Measurements from ENCODE around the gene VARS2.
"Not testable (repeated sequence)": the region's sequence is repeated elsewhere in the genome, so short reads cannot be mapped to it uniquely, and the experiment has no call there.

VARS2 gene

DNA sequence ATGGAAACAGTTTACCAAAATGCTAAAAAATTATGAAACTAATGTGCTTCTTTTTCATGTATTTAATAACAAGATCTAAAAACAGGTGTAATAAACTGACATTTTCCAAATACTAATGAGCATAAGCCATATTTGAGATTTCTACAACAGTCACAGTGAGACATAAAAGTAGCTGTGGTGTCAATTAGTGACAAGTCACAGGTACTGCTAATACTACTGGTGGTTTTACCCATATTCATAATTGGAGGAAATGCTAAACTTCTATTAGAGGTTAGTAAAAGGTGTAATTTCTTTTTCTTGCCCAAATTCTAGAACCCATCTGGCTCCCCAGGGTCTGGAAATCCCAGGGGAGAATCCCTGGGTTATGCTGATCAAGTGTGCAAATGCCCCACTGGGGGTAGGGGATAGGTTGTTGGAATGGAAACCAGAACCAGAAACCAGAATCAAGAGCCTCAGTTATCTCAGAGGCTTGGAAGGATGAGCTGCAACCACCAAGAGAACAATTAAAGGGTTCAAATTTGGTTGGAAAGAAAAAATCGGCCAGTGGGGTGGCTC, 13.1 kb upstream of the VARS2 start:
- DNase-seq: no peak

DNA sequence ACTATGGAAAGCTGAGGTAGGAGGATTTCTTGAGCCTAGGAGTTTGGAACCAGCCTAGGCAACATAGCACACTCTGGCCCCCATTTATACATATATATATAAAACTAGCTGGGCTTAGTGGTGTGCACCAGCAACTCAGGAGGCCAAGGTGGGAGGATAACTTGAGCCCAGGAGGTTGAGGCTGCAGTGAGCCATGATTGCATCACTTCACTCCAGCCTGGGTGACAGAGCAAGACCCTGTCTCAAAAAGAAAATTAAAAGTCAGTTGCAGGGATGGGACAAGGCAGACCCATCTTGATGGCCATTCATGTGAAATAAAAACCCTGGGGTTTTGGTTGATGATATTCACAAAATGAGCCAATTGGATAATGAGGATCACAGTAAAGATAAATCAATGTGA, 12.6 kb upstream of the VARS2 start:
- no peak for DNase-seq

DNA sequence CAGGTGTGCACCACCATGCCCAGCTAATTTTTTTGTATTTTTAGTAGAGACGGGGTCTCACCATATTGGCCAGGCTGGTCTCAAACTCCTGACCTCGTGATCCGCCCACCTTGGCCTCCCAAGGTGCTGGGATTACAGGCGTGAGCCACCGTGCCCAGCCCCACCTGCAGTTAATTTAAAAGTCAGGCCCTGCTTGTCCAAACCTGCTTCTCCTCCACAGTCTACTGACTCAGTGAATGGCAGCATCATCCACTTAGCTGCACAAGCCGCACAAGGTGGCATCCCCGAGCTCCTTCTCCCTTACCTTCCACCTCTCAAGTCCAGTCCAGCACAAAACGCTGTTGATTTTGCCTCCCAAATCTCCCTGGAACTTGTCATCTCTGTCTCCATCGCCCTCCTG, 11.8 kb upstream of the VARS2 start:
- not testable (repeated sequence) for DNase-seq

DNA sequence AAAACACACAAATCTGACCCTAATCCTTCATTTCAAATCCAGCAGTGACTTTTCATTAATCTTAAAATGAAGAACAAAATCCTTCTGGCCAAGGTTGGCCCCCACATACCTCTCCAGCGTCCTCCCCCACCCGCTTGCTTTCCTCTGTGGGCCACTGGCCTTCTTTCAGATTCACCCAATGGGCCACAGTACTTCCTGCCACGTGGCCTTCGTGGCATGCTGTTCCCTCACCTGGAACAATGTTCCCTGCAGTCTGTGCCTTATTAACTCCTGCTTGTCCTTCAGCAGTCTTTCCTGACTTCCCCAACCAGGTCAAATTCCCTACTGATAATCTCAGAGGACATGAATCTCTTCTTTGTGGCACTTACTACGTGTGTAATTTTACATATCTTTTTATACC, 11.3 kb upstream of the VARS2 start:
- DNase-seq: no peak

DNA sequence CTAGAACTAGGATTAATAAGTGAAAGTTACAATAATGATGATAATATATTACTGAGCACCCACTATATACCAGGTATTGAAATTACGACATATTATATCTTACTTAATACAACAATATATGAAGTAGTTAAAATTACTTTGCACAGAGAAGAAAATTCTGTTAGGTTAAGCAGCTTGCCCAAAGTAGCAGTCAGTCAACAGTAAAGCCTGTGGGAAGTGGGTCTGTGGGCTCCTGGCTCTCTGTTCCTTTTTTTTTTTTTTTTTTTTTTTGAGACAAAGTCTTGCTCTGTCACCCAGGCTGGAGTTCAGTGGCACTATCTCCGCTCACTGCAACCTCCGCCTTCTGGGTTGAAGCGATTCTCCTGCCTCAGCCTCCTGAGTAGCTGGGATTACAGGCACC, 10.8 kb upstream of the VARS2 start:
- DNase-seq: no peak

DNA sequence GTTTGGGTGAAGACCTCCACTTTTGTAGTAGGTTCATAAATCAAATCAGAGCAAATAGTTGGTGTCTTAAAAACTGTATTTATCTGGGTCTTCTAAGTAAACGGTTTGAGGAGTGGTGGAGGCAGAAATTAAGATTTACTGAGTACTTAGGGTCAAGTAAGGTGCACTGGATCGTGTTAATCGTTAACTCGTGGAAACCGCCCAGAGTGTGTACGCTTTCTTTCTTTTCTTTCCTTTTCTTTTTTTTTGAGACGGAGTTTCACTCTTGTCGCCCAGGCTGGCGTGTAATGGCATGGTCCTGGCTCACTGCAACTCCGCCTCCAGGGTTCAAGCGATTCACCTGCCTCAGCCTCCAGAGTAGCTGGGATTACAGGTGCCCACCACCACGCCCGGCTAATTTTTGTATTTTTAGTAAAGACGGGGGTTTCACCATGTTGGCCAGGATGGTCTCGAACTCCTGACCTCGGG, 6.7 kb upstream of the VARS2 start:
- DNase-seq: not testable (repeated sequence)

DNA sequence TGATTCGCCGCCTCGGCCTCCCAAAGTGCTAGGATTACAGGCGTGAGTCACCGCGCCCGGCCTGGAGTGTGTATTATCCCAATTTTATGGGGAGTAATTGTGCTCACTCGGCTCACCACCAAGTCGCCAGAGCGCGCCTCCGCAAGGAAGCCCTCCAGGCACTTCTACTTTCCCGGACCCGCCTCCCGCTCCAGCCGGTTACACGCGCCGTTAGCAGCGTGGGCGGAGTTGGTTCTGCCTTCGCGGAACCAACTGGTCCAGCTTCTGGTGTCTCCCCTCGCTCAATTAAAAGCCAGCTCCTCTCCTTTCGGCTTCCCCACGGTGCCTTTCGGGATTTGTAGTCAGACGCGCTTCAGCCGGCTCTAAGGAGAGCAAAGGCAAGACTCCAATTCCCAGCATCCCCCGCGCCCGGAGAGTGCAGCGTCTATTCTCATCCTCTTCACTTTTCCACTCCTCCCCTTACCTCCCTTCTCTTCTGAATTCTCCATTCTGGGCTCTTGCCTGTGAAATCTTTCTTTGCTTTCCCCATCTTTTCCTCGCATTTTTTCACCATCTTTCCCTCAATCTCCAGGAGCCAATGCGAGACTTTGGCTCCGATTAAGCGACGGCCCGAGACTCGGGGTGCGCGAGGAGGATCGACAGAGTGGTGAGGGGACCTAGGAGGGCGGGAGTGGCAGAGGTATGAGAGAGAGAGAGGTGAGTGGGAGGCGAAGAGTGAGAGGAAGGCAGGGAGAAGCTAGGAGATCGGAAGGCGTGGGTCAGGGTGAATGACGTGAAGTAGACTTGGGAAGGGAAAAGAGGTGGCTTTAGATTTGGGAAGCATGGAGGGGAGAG, 6.1 kb upstream of the VARS2 start, which contains the start of gene GTF2H4:
Gene GTF2H4, plus strand, starts transcription at position 450 of the 834 bp plus-strand sequence.
- peak; percentile 94 to 97 for DNase-seq

DNA sequence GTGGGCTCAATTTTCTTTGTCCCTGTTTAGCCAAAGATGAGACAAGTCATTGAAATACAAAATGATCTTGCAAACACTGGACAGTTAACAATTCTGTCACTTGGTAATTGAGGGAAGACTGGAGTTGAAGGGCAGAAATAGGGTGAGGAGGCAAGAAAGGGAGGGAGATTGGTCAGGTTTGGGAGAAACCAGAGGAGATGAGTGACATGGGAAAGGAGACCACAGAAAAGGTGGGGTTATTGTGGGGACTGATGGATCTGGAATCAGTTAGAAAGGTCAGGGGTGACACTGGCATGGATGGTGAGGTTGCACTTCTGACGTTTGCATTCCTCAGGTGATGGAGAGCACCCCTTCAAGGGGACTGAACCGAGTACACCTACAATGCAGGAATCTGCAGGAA, 5.3 kb upstream of the VARS2 start:
- no peak for DNase-seq

DNA sequence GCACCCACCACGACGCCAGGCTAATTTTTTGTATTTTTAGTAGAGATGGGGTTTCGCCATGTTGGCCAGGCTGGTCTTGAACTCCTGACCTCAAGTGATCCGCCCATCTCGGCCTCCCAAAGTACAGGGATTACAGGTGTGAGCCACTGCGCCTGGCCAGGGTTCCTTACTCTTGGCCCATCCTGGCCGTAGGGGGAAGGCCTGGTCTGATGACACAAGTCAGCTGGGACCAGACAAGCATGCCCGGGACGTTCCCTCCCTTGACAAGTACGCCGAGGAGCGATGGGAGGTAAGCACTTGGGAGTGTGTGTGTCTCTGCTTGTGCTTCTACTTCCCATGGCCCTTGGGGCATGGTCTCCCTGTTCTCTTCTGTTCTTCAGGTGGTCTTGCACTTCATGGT, 3.6 kb upstream of the VARS2 start:
- DNase-seq: not testable (repeated sequence)

DNA sequence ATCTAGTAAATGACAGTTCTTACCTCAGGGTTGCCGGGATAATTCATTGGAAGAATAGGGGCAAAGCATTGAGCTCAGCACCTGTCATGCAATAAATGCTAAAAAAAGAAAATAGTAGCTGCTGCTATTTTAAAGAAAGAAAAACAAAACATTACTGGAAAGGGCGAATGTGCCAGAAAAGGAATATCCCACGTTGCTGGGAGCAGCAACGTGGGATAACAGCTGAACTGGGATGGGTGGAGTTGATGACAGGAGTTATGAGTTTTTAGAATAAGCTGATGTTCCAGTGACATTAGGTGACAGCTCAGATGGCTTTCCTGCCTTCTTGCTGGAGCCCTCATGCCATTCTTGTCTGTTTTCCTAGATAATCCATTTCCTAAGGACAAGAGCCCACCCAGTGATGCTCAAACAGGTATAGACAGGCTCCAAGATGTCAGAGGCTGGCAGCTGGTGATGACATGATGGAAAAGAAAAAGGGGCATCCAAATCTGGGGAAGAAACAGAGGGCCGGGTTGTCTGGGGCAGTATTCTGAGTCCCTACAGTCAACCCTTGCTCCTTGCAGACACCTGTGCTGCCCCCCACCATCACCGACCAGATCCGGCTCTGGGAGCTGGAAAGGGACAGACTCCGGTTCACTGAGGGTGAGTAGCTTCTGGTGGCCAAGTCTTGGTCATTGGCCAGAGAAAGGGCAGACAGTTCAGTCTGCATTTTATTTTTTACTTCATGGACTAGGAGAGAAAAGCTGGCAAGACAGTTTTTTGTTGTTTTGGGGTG, 1.1 kb upstream of the VARS2 start:
- no peak for DNase-seq

DNA sequence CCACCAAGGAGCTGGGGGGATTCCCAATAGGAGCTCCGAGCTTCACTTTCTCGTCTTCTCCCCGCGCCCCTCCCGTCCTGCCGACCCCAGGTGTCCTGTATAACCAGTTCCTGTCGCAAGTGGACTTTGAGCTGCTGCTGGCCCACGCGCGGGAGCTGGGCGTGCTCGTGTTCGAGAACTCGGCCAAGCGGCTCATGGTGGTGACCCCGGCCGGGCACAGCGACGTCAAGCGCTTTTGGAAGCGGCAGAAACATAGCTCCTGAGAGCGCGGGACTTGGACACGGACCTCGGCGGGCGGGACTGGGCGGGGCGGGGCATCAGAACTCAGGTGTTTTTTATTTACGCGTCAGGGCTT, 340 bp upstream of the VARS2 start:
- no peak for DNase-seq

DNA sequence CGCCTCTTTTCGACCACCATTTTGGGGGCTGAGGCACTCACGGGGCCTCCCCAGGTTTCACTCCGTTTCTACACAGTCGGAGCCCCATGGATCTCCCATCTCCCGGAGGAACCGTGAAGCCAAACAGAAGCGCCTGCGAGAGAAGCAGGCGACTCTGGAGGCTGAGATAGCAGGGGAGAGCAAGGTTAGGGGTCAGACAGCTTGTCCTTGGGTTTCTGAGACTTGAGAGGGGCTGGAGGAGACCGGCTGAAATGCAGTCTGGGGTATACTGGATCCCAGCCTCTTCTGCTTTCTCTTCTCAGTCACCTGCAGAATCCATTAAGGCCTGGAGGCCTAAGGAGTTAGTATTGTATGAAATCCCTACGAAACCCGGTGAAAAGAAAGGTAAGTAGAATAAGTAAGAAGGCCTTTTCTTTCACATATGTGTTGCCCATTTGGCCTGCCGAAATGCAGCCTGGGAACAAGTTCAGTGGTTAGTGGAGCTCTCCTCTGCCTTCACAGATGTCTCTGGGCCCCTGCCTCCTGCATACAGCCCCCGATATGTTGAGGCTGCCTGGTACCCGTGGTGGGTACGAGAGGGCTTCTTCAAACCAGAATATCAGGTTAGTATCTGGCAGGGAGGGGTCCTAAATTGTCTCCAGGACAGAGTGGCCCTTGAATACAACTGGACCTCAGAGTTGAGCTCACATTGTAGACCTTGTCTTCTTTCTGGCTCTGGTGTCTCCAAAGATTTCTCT, 984 bp downstream of the VARS2 start:
- DNase-seq: no peak

DNA sequence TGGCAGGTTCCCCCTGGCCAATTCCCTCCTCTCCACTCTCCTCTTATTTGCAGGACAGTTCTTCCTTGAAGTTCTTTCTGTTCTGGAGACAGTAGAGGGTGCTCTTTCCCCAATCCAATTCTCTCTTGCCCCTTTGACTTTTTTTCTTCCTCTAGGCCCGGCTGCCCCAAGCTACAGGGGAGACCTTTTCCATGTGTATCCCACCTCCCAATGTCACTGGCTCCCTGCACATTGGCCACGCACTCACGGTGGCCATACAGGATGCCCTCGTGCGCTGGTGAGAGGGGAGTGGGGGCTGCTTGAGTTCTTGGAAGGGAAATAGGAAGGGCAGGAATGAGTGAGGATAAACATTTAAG, 1.5 kb downstream of the VARS2 start:
- DNase-seq: peak; percentile 38 to 88

DNA sequence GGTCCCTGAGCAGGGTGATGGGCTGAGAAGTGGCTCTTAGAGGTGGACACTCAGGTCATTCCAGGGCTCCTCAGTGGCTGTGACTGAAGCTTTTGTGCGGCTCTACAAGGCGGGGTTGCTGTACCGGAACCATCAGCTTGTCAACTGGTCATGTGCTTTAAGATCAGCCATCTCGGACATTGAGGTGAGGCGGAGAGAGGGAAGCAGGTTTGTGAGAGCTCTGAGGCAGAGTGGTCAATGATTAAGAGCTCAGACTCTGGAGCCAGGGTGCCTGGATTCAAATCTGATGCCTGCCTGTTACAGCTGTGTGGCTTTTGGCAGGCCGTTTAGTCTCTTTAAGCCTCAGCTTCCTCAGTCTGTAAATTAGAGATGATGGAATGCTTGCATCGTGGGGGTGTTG, 3.0 kb downstream of the VARS2 start:
- DNase-seq: no peak

DNA sequence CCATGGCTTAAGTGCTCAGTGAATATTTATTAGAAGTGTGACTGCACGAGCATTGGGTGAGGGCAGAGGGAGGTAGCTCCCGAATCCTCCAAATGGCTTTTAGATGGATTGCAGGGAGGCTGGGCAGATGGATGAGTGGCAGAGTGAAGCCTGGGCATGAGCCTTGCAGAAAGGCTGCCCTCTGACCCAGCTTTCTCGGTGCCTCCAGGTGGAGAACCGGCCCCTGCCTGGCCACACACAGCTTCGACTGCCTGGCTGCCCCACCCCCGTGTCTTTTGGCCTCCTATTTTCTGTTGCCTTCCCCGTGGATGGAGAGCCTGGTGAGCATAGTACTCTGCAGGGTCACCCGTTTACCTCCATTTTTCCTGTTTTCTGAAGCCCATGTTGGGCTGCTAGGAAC, 3.4 kb downstream of the VARS2 start:
- DNase-seq: no peak

DNA sequence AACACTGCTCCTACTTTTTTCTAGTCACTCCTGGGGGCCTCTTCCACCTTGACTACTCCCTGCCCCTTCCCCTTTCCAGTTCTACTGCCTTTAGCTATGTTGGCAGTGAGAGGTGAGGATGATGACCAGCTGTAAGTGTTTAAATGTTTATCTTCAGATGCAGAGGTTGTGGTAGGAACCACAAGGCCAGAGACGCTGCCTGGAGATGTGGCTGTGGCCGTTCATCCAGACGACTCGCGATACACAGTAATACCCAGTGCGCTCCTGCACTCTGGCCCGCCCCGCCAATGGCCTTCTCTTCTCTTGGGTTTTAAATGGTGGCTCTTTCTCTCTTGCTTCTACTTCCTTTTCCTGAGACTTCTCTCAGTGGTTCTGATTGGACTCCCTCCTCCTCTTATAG, 4.6 kb downstream of the VARS2 start:
- DNase-seq: no peak

DNA sequence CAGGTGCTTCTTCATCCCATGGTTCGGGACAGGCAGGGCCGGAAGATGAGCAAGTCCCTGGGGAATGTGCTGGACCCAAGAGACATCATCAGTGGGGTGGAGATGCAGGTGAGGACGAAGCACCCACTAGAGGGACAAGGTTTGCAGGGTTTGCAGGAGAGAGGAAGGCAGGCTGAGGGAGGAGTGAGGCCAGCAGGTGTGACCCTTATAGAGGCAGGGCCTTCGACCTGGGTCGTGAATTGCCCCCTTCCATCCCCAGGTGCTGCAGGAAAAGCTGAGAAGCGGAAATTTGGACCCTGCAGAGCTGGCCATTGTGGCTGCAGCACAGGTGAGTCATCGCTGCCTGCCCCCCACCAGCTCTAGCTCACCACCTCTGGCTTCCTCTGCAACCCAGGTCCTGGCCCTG, 8.4 kb downstream of the VARS2 start:
- DNase-seq: no peak

DNA sequence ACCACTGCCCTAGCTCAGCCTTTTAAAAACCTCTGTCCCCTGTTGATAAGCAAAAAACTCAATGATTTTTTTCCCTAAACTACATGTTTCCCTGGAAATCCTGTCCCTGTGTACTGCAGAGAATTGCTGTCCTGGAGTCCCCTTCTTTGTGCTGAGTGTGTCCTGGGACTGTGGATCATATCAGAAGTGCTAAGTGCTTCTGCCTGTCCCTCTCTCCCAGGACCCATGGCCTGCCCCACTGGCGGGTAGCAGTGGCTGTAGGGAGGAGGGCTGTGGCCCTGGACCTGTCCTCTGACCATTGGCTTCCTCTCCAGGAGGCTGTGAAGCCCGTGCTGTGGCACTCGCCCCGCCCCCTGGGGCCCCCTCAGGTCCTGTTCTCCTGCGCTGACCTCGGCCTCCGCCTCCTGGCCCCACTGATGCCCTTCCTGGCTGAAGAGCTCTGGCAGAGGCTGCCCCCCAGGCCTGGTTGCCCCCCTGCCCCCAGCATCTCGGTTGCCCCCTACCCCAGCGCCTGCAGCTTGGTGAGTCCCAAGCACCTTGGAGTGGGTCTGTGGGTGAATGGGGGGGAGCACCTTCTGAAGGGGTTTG, 10.1 kb downstream of the VARS2 start:
- not testable (repeated sequence) for DNase-seq

DNA sequence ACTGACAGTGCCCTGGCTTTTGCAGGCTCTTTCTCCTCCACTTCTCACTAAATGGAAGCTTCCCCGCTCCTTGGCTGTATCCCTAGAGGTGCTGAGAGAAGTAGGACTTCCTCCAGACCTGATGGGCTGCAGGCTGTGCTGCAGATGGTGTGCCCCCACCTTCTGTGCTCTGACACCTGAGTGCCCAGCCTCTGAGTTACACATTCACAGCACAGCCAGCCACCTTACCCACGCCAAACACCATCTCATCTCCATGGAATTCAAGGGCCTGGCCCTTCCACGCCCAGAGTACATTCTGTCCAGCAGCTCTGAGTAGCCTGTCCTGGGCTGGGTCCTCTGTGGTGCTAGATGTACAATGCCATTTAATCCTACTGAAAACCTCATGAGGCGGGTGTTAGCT, 12.6 kb downstream of the VARS2 start:
- no peak for DNase-seq

DNA sequence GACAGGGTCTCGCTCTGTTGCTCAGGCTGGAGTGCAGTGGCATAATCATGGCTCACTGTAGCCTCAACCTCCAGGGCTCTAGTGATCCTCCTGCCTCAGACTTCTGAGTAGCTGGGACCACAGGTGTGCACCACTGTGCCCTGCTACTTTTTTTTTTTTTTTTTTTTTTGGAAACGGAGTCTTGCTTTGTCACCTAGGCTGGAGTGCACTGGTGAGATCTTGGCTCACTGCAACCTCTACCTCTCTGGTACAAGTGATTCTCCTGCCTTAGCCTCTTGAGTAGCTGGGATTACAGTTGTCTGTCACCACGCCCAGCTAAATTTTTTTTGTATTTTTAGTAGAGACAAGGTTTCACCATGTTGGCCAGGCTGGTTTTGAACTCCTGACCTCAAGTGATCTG, 13.0 kb downstream of the VARS2 start:
- not testable (repeated sequence) for DNase-seq

DNA sequence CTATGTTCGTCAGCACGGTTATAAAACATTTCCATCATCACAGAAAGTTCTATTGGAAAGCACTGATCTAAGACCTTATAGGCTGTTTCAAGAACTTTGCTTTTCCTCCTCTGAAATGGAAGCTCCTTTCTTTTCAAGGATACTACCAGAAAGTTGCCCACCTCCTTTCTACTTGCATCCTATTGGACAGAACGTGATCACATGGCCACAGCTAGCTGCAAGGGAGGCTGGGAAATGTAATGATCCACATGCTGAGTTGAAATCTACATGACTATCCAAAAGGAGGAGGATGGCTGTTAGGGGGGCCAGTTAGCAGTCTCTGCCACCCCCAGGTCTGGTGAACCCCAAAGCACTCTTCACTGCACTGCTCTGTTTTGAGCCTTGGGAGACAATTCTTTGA, 14.6 kb downstream of the VARS2 start:
- no peak for DNase-seq

DNA sequence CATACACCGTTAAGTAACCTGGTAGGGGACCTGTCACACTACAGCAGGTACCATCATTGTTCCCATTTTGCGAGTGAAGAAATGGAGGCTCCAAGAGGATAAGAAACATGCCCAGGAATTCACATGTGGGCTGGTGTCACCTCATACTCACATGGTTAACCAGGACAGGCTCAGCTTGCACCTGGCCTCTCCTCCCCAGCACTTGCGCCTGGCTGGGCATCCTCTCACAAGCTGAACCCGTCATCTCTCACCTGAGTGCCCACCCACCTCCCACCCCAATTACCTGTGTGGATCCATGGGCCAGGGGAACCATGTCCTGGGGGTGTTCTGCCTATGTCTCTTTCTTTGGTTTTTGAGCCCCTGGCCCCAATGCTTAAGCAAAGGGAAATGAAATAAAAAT, 16.5 kb downstream of the VARS2 start:
- DNase-seq: no peak

DNA sequence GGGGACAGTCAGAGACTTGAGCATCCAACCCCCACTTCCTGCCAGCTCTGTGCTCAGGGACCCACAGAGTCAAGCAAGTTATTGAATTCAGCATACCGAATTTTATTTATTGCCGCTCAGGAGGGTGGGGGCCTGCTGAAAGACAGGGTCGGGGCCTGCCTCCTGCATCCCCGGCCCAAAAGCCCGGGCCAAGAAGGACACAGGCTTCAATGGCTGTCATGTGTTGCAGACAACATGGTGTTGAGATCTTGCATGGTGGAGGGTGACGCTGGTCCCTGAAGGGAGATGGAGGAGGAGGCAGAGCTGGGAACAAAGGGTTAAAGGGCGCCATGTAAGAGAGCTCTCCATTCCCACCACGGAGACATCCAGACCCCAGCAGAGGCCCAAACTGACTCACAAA, 17.2 kb downstream of the VARS2 start:
- no peak for DNase-seq
